ENCODE data around the gene DNER. TPM values are rescaled to one million over a fixed set of nuclear protein-coding genes. Genes with fewer than 3 reads are reported as not detected.

Gene DNER
- total and polyA plus RNA-seq, 2 of the 13 experiments (the other 11 are each of a cell fraction or from before 2014, with no cell fraction given), result not detected

DNA sequence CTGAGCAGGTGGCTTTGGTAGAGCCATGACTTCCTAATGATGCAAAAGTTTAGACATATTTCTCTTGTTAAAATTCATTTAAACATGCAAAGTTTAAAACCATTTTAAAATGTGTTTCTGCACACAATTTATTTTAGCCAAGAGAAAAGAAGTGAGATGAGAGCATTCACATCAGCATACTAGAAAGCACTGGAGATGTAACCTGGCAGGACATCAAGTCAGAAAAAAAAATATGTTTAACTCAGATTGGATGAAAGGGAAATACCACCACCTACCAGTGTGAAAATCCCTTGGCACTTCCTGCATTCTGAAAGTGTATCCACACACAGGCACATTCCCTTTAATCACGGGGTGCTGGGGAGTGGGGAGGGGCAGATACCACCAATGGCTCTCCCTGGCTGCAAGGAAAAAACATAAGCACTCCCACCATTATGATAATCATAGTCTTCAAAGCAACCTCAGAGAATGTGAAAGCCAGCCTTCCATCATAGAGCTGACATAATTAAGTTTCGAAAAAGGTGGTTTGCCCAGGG is 25.0 kb downstream of the DNER start:
- in situ Hi-C loops (cut with HindIII; ENCODE audit: extremely low pct_ligation_motif_present, low pct_unique_long_range_greater_than_20kb), result no loop called here
- H4K20me1 ChIP-seq (ENCODE audit: insufficient read depth, low read length), result no peaks in the 10 kb centered on the region
- H3K79me2 ChIP-seq (ENCODE audit: insufficient read depth, low read length), result no peaks in the 10 kb centered on the region
- no peak for ATAC-seq
- H3K4me3 ChIP-seq (replicated peaks in 1 of 3; ENCODE audit: insufficient read depth in 1 of 3, low read depth in 2 of 3, low read length in 3 of 3), result no peak overlapping the region
- 0% methylated on average over 2 of the region's 2 CpGs for WGBS (ENCODE audit: low lambda C conversion rate)
- POLR2A ChIA-PET, result no interaction called here
- CTCF ChIA-PET (ENCODE audit: low intra/inter-chr PET ratio, low total read pairs), result no interaction called here
- no peak overlapping the region for H3K4me2 ChIP-seq (ENCODE audit: low read depth, low read length)
- no peaks in the 10 kb centered on the region for H3K36me3 ChIP-seq (replicated peaks in 1 of 2; ENCODE audit: control insufficient read depth in 1 of 2, insufficient read depth in 2 of 2, low read length in 2 of 2)
- H3K27ac ChIP-seq (ENCODE audit: extremely low read length, insufficient read depth, low read length), result no peak overlapping the region
- H3K9me3 ChIP-seq (ENCODE audit: low read length), result no peaks in the 10 kb centered on the region
- H3K9ac ChIP-seq (ENCODE audit: insufficient read depth, low read depth, low read length), result no peak overlapping the region
- no peaks in the 10 kb centered on the region for H3K4me1 ChIP-seq (ENCODE audit: insufficient read depth, low read length)
- no peak overlapping the region for H2AFZ ChIP-seq (ENCODE audit: low read length)
- DNase-seq (ENCODE audit: low spot score), result no peak
- TF ChIP-seq ONECUT2 (CRISPR knock-in tag; IDR thresholded peaks at IDR 0.05), result no peak
- TF ChIP-seq ZNF558 (CRISPR knock-in tag; IDR thresholded peaks at IDR 0.05; ENCODE audit: borderline replicate concordance), result no peak
- TF ChIP-seq SP5 (CRISPR knock-in tag; IDR thresholded peaks at IDR 0.05; ENCODE audit: borderline replicate concordance, low read depth), result no peak
- TF ChIP-seq ZNF570 (CRISPR knock-in tag; IDR thresholded peaks at IDR 0.05; ENCODE audit: borderline replicate concordance), result no peak
- TF ChIP-seq MEIS2 (CRISPR knock-in tag; IDR thresholded peaks at IDR 0.05), result no peak
- no peak for TF ChIP-seq ZKSCAN8 (CRISPR knock-in tag; IDR thresholded peaks at IDR 0.05; ENCODE audit: borderline replicate concordance)
- no peak for TF ChIP-seq TAF15 (IDR thresholded peaks at IDR 0.05; ENCODE audit: low read depth, low read length, poor library complexity, severe bottlenecking)
- TF ChIP-seq, protein P1, sequence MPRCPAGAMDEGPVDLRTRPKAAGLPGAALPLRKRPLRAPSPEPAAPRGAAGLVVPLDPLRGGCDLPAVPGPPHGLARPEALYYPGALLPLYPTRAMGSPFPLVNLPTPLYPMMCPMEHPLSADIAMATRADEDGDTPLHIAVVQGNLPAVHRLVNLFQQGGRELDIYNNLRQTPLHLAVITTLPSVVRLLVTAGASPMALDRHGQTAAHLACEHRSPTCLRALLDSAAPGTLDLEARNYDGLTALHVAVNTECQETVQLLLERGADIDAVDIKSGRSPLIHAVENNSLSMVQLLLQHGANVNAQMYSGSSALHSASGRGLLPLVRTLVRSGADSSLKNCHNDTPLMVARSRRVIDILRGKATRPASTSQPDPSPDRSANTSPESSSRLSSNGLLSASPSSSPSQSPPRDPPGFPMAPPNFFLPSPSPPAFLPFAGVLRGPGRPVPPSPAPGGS (CRISPR knock-in tag; IDR thresholded peaks at IDR 0.05), result no peak
- no peak for TF ChIP-seq ZNF878 (CRISPR knock-in tag; IDR thresholded peaks at IDR 0.05)
- TF ChIP-seq MAFK (conservative IDR thresholded peaks at IDR 0.05 in 1 of 2, IDR thresholded peaks at IDR 0.05 in 1 of 2; ENCODE audit: low read length in 2 of 2), result no peak
- no peak for TF ChIP-seq SETDB1 (CRISPR knock-in tag; IDR thresholded peaks at IDR 0.05; ENCODE audit: borderline replicate concordance)
- TF ChIP-seq MTF2 (CRISPR knock-in tag; IDR thresholded peaks at IDR 0.05; ENCODE audit: borderline replicate concordance), result no peak
- TF ChIP-seq ZNF232 (CRISPR knock-in tag; IDR thresholded peaks at IDR 0.05; ENCODE audit: borderline replicate concordance), result no peak
- no peak for TF ChIP-seq ZNF550 (CRISPR knock-in tag; IDR thresholded peaks at IDR 0.05; ENCODE audit: borderline replicate concordance)
- FAIRE-seq, result no peak
- intact Hi-C loops (cut with micrococcal nuclease; ENCODE audit: unreplicated experiment), result no loop called here
- H3K27me3 ChIP-seq (ENCODE audit: control insufficient read depth in 1 of 2, insufficient read depth in 2 of 2, low read length in 2 of 2), result no peaks in the 10 kb centered on the region
- BruUV-seq (replicated peaks), result no TSS peak

All from HepG2 (cell line).